K562 (cell line): Measurements from ENCODE around the gene SERAC1. TPM values are rescaled to one million over a fixed set of nuclear protein-coding genes. Genes with fewer than 3 reads are reported as not detected.

ENCODE experiments used
- ATAC-seq: fragments of 200-7000 bp; cut with Tn5 transposase; 3 replicates; pipeline ENCODE4 v1.9.1; 2020; ENCODE audit warnings: moderate library complexity
- BruUV-seq: library from RNA; stranded (reverse); fragments of 400-500 nt; replicated peaks from 2 replicates; lab custom pipeline; 2021; lab: Mats Ljungman, UMichigan
- CTCF ChIA-PET: fragments of 300-600 bp; formaldehyde crosslinking; extraction: SDS; loops from one replicate; lab custom pipeline; 2021; ENCODE audit warnings: low intra/inter-chr PET ratio; lab: Yijun Ruan, JAX
- POLR2A ChIA-PET: fragments of 300-600, 350-650 bp; sonication (Branson Sonifier 250); formaldehyde crosslinking; extraction: SDS; loops from one replicate; lab custom pipeline; 2021; ENCODE audit warnings: antibody characterized with exemption, inconsistent platforms; lab: Yijun Ruan, JAX
- DNase-seq, 4 experiments: peaks; one replicate each; pipeline versions ENCODE4 v3.0.0 to v3.0.0-alpha.2; 2011 to 2018; ENCODE audit warnings: low spot score in 3 of 4, mixed read lengths in 3 of 4; ENCODE audit errors: extremely low read depth in 1 of 4
- FAIRE-seq: peaks from 2 replicates; lab custom pipeline; 2011; peaks lifted over from hg19 to GRCh38; lab: Jason Lieb, UNC
- H2AFZ ChIP-seq: 2 replicates; pipeline ENCODE4 v1.6.0; 2011; ENCODE audit warnings: low read depth, low read length, control low read depth, inconsistent platforms
- H3K27ac ChIP-seq: fragments of 200-600 bp; 3 replicates; pipeline ENCODE4 v1.8.0; 2011; ENCODE audit warnings: low read depth, mild to moderate bottlenecking, control low read depth, inconsistent platforms, low read length, moderate library complexity, mixed read lengths; ENCODE audit errors: extremely low read depth
- H3K27me3 ChIP-seq, 2 experiments: fragments of 300-600 bp in 1 of 2; 2 replicates in 1 of 2; 3 replicates in 1 of 2; pipeline versions ENCODE4 v1.6.0 to v1.8.0; 2011; ENCODE audit warnings: inconsistent platforms in 2 of 2, low read length in 2 of 2, mild to moderate bottlenecking in 1 of 2, mixed read lengths in 1 of 2, moderate library complexity in 1 of 2; ENCODE audit not compliant: control insufficient read depth in 2 of 2, insufficient read depth in 2 of 2
- H3K36me3 ChIP-seq: fragments of 300-600 bp; 3 replicates; pipeline ENCODE4 v1.8.0; 2011; ENCODE audit warnings: mild to moderate bottlenecking, low read length, inconsistent platforms; ENCODE audit not compliant: control insufficient read depth, insufficient read depth
- H3K4me1 ChIP-seq, 2 experiments: fragments of 200-600 bp in 1 of 2; replicated peaks in 1 of 2; 2 replicates in 1 of 2; 3 replicates in 1 of 2; pipeline versions ENCODE4 v1.5.1 to v1.8.0; 2011; ENCODE audit warnings: inconsistent platforms in 2 of 2, low read length in 2 of 2, mild to moderate bottlenecking in 1 of 2, mixed read lengths in 1 of 2, moderate library complexity in 1 of 2; ENCODE audit not compliant: control insufficient read depth in 2 of 2, insufficient read depth in 2 of 2
- H3K4me2 ChIP-seq: 2 replicates; pipeline ENCODE4 v1.6.1; 2011; ENCODE audit warnings: low read length, control low read depth, inconsistent platforms, mixed read lengths; ENCODE audit not compliant: insufficient read depth
- H3K4me3 ChIP-seq: fragments of 200-600 bp; sonication (generic), shearing (Covaris generic); 2 replicates; pipeline ENCODE4 v1.5.1; 2016; ENCODE audit warnings: control low read depth, inconsistent platforms
- H3K79me2 ChIP-seq: fragments of 200-600 bp; 3 replicates; pipeline ENCODE4 v1.8.0; 2011; ENCODE audit warnings: low read length, inconsistent platforms; ENCODE audit not compliant: control insufficient read depth, insufficient read depth
- H3K9ac ChIP-seq, 2 experiments: 2 replicates each; pipeline versions ENCODE4 v1.6.0 to v1.6.1; 2011; ENCODE audit warnings: low read depth in 2 of 2, low read length in 2 of 2, control low read depth in 1 of 2, inconsistent platforms in 1 of 2, mild to moderate bottlenecking in 1 of 2, mixed read lengths in 1 of 2; ENCODE audit not compliant: insufficient read depth in 1 of 2
- H3K9me1 ChIP-seq: one replicate; pipeline ENCODE4 v1.6.0; 2011; ENCODE audit warnings: inconsistent platforms, mild to moderate bottlenecking, low read length, moderate library complexity; ENCODE audit not compliant: control insufficient read depth, insufficient read depth
- H3K9me3 ChIP-seq: replicated peaks from 2 replicates; pipeline ENCODE4 v1.5.1; 2011; ENCODE audit warnings: low read depth, low read length, inconsistent platforms; ENCODE audit not compliant: control insufficient read depth, insufficient read depth
- H4K20me1 ChIP-seq: replicated peaks from 2 replicates; pipeline ENCODE4 v1.6.1; 2011; ENCODE audit warnings: low read length, inconsistent platforms, mixed read lengths; ENCODE audit not compliant: control insufficient read depth, insufficient read depth
- HNRNPUL1 ChIP-seq: fragments of 200-400 bp; formaldehyde crosslinking; IDR thresholded peaks from 2 replicates; pipeline ENCODE4 v1.6.1; 2017; ENCODE audit warnings: low read length
- RCOR1 ChIP-seq, 2 experiments: IDR thresholded peaks; 2 replicates each; pipeline ENCODE4 v1.6.1; 2012; ENCODE audit warnings: low read depth in 2 of 2, low read length in 2 of 2, borderline replicate concordance in 1 of 2, improper control_type of control experiment in 1 of 2
- RFX7 ChIP-seq: fragments of 250-450 bp; sonication (Bioruptor Pico); IDR thresholded peaks from 2 replicates; pipeline ENCODE4 v1.5.1; 2021; ENCODE audit warnings: mild to moderate bottlenecking
- THRAP3 ChIP-seq: fragments of 450-650 bp; IDR thresholded peaks from 2 replicates; pipeline ENCODE4 v1.6.1; 2016; ENCODE audit warnings: mild to moderate bottlenecking, inconsistent platforms, borderline replicate concordance
- ZNF239 ChIP-seq: fragments of 250-450 bp; sonication (Bioruptor Pico); IDR thresholded peaks from 2 replicates; pipeline ENCODE4 v1.4.0; 2020; ENCODE audit warnings: mild to moderate bottlenecking
- ZNF384 ChIP-seq: IDR thresholded peaks from 2 replicates; pipeline ENCODE4 v1.6.1; 2012; ENCODE audit warnings: low read depth, low read length, improper control_type of control experiment
- in situ Hi-C: fragments of 300-500 bp; cut with MboI; formaldehyde crosslinking; loops from 4 replicates; pipeline ENCODE4 v1.15.0; 2018; ENCODE audit warnings: inconsistent platforms, mixed read lengths
- intact Hi-C: fragments of 100-400 bp; cut with micrococcal nuclease; formaldehyde crosslinking; loops from 2 replicates; pipeline ENCODE4 v1.14.2; 2022
- polyA plus RNA-seq, 8 experiments: library from polyadenylated mRNA; depleted of rRNA in 4 of 8; stranded (reverse) in 5 of 8; unstranded in 3 of 8; fragments of >200 nt; fragmentation: Nextera tagmentation in 2 of 8; fragmentation: Illumina TruSeq in 1 of 8; extraction: Ambion mirVana in 2 of 8; extraction: Trizol in 1 of 8; gene quantifications; 2 replicates each; pipeline versions ENCODE4 v1.2.1 to v1.2.3, GENCODE V29; 2011 to 2014; ENCODE audit warnings: inconsistent platforms in 1 of 8, missing spikeins in 1 of 8
- total RNA-seq, 7 experiments: library from RNA; depleted of rRNA in 6 of 7; stranded (reverse); fragments of >200 nt in 6 of 7; fragmentation: Illumina TruSeq in 2 of 7; extraction: Trizol in 2 of 7; gene quantifications; 2 replicates each; pipeline versions ENCODE4 v1.2.1 to v1.2.3, GENCODE V29; 2011 to 2021; ENCODE audit warnings: low replicate concordance in 1 of 7
- TF ChIP-seq, protein P1 (sequence below): IDR thresholded peaks from 3 replicates; pipeline ENCODE4 v1.6.1; 2011; ENCODE audit warnings: borderline replicate concordance, mild to moderate bottlenecking, moderate library complexity; ENCODE audit not compliant: insufficient read length; ENCODE audit errors: extremely low read depth

SERAC1 gene
- total and polyA plus RNA-seq, 9 of the 15 experiments (the other 6 are each of a cell fraction or from before 2014, with no cell fraction given), result 1.8 to 6.2 (median 2.8) TPM

DNA sequence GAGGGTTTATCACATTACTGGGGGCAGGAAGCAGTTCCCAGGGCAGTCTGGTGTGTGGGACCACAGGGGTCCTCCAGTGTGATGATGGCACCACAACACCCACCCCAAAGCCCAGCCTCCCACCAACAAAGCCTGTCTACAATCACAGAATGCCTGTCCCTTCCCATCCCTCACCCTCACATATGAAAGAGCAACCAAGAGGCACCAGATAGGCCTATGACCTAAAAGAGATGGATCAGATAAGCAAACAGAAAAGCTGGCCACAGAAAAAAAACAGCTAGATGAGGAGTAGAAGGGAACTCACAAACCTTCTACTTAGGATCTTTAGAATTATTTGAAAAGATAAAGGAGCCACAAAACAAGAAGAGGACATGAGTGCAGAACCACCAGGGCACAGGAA lies 54.3 kb downstream of the SERAC1 start:
- ChIA-PET POLR2A (interaction anchor here (0.6 to 1.0 kb wide), 2 partner anchors 42 to 477 kb away, joined by 3 read pairs; no protein-coding TSS in a partner anchor), CTCF (no interaction called here)
- FAIRE-seq, result no peak
- peak; percentile 37; the same call in 2 of the 3 replicates for ATAC-seq
- Histone ChIP-seq H3K79me2 (no peaks in the 10 kb centered on the region), H3K27me3 (no peaks in the 10 kb centered on the region), H2AFZ (no peak overlapping the region), H3K9me3 (no peaks in the 10 kb centered on the region), H3K4me2 (no peak overlapping the region), H3K36me3 (no peaks in the 10 kb centered on the region), H3K9me1 (no peaks in the 10 kb centered on the region), H4K20me1 (no peaks in the 10 kb centered on the region), H3K4me3 (no peak overlapping the region), H3K9ac (no peak overlapping the region), H3K27ac (no peak overlapping the region), H3K4me1 (peaks cover 9% of the 10 kb centered on the region in 2 experiments; a peak in 2 of 5 replicates)
- DNase-seq, result peak in 1 of 4 experiments; percentile 19
- TF ChIP-seq ZNF384 (peak; percentile 37; the same call in 1 of the 2 replicates), RCOR1 (IDR thresholded peaks at IDR 0.05; ENCODE audit: borderline replicate concordance in 1 of 2, low read depth in 2 of 2, low read length in 2 of 2) (0 out of 4 replicates have a peak, but pooled peaks of 1 of the 2 experiments have one; percentile 39), ZNF239 (CRISPR knock-in tag) (no peak), HNRNPUL1 (no peak), RFX7 (CRISPR knock-in tag) (no peak), THRAP3 (no peak)
- TF ChIP-seq, protein P1, sequence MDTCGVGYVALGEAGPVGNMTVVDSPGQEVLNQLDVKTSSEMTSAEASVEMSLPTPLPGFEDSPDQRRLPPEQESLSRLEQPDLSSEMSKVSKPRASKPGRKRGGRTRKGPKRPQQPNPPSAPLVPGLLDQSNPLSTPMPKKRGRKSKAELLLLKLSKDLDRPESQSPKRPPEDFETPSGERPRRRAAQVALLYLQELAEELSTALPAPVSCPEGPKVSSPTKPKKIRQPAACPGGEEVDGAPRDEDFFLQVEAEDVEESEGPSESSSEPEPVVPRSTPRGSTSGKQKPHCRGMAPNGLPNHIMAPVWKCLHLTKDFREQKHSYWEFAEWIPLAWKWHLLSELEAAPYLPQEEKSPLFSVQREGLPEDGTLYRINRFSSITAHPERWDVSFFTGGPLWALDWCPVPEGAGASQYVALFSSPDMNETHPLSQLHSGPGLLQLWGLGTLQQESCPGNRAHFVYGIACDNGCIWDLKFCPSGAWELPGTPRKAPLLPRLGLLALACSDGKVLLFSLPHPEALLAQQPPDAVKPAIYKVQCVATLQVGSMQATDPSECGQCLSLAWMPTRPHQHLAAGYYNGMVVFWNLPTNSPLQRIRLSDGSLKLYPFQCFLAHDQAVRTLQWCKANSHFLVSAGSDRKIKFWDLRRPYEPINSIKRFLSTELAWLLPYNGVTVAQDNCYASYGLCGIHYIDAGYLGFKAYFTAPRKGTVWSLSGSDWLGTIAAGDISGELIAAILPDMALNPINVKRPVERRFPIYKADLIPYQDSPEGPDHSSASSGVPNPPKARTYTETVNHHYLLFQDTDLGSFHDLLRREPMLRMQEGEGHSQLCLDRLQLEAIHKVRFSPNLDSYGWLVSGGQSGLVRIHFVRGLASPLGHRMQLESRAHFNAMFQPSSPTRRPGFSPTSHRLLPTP, result no peak
- intact Hi-C loops, result no loop called here
- in situ Hi-C loops, result no loop called here
- no TSS peak for BruUV-seq
